Activated CD8-positive, alpha-beta memory T cell treated with anti-CD3 and anti-CD28 coated beads, Interleukin-2, amount 50 U/mL, for 48 hours (primary cell): ENCODE measurements around the gene KICS2.
"Not testable (repeated sequence)": the region's sequence is repeated elsewhere in the genome, so short reads cannot be mapped to it uniquely, and the experiment has no call there.

Experiments
- DNase-seq: peaks from one replicate; pipeline ENCODE4 v3.0.0-alpha.2; 2020

The KICS2 gene

DNA sequence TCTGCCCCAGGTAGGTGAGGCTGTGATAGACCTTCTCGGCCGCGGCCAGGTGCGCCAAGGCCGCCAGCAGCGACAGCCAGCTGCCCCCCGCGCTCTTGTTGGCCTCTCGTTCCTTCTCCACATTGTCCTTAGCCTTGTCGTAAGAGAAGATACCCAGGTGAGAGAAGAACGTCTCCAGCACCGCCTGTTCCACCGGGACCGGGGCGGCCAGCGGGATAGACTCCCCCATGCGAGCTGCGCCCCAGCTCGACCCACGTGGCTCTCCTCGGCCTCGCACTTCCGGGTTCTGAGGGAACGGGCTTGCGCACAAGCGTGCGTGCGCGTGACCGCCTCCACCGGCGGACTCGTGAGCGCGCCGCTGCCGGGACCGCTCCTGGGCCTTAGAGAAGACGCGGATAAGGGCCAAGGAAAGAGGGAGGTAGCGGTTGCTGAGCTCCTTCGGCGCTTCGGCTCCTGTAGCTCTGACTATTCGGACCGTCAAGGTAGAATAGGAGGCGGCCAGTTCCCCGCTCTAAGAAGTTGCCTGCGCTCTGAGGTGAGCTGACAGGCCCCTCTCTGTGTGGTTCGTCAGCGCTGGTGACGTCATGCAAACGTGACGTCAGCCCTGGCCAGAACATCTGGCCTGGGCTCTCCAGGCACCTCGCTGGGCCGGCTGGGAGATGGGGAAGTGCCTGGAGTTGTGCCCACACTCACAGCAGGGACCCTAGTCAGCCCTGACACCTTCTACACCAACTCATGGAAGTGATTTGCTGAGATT lies at the start of gene KICS2:
Gene KICS2 (minus strand): TSS at position 288 of the 757 bp plus-strand sequence. CDS start 59 bp downstream, at position 229.
- peak; percentile 93 for DNase-seq

DNA sequence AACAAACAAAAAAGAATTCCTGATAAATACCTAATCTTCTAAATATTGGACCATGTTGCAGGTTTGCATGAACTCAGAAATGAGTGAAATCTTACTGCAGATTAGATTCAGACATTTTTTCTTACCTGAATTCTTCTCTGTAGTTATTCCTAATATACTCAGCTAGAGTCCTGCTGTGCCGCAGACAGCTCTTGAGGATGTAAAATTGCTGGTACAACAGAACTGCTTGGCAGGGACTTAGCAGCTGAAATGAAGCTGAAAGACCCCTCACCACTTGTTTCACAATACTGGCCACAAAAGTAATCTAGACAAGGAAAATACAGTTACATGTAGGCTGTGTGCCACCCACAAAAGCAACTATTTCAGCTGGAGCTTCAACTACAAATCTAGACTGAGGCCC lies 48.3 kb upstream of the KICS2 start:
- DNase-seq, result no peak

DNA sequence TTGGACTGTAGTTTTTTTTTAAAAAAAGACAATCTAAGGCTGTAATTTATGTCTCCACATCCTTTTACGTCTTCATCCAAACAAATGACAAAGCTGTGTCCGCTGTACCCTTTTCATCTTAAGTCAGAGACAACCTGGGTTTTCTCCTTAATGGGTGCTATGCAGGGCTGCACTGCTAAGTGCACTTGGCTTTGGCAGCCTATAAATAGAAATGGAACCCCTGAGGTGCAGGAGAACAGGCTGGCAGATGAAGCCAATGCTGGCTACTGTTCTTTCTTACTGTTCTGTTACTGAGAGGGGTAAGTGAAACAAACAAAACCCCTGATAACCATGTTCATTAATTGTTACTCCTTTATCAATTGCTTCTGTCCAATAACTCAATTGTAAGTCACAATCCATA lies 47.1 kb upstream of the KICS2 start:
- DNase-seq, result no peak

DNA sequence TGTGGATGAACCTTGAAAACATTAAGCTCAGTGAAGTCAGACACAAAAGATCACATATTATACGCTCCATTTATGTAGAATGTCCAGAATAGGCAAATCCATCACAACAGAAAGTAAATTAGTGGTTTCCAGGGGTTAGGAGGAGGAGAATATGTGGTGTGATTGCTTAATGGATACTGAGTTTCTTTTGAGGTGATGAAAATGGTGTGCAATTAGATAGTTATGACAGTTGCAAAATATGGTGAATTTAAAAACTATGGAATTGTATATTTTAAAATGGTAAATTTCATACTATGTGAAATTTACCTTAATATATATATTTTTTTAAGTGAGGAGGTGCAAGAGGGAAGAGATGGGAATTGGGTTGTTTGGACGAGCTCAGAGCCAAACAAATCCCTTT lies 46.3 kb upstream of the KICS2 start:
- no peak for DNase-seq

DNA sequence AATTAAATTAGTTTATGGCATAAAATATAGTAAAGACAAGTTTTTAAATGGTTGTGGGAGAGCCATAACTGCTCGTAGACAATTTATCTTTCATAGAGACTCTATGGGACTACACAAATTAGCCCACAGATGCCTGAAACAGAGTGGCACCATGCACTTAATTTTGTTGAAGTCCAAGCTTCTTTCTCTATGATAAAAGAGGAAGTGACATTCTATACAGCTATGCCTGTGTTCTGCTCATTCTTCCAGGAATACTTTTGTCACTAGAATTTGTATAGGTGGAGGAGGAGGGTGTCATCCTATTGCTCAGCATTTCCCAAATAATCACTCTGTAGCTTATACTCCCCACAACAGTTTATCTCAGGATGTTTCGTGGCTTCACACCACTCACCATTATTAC lies 43.7 kb upstream of the KICS2 start:
- no peak for DNase-seq

DNA sequence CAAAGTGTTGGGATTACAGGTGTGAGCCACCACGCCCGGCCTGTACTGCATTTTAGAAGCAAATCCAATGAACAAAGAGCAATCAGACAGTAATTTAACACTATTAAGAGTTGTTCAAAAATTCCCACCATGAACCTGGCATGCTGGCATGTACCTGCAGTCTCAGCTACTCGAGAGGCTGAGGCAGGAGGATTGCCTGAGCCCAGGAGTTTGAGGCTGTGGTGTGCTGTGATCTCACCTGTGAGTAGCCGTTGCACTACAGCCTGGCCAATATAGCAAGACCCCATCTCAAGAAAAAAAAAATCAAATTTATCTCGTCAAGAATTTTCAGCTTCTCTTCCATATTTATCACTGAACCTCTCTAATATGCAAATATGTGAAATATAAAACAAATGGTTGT lies 39.7 kb upstream of the KICS2 start:
- no peak for DNase-seq

DNA sequence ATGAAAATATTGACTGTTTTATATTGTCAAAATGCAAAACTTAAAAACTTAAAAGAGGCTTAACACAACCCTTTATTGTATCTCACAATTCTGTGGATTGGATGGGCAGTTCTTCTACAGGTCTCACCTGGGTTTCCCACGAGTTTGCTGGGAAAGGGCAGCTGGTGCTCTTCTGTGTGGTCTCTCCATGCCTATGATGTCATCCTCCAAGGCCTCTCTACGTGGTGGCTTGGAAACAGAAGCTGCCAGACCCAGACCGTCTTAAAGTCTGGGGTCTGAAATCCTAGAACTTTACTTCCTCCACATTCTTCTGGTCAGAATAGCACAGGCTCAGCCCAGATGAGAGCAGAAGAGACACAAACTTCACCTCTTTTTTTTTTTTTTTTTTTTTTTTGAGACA lies 36.5 kb upstream of the KICS2 start:
- DNase-seq, result no peak

DNA sequence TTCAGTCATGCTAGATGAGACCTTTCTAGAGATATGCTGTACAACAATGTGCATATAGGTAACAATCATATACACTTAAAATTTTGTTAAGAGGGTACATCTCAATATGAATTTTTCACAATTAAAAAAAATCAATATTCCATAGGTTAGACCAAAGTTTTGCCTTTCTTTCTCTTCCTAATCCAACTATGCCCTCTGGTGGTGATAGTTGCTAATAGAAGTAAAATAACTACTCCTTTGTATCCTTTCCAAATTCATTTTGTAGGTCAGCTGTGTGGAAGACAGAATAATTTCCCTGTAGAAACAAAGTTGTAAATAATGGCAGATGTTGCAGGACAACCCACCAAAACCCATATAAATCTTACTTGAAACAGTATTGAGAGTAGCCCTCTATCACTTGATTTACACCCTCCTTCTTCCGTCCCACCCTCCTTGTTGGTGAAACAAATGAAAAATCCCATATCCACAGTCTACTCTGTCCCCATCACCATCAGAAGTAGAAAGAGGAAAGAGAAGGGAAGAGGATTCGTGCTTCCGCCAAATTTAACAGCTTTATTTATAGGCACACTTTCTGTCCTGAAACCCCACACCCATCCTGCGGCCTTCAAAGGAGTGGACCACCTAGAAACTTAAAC lies 34.2 kb upstream of the KICS2 start:
- DNase-seq, result no peak

DNA sequence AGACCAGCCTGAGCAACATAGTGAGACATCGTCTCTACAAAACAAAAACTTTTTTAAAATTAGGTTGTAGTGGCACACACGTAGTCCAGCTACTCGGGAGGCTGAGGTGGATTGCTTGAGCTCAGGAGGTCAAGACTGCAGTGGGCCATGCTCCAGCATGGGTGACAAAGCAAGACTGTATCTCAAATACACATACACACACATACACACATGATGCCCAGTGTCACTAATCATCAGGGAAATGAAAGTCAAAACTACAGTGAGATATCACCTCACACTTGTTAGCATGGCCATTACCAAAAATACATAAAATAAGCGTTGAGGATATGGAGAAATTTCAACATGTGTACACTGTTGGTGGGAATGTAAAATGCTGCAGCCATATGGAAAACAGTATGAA lies 33.2 kb upstream of the KICS2 start:
- no peak for DNase-seq

DNA sequence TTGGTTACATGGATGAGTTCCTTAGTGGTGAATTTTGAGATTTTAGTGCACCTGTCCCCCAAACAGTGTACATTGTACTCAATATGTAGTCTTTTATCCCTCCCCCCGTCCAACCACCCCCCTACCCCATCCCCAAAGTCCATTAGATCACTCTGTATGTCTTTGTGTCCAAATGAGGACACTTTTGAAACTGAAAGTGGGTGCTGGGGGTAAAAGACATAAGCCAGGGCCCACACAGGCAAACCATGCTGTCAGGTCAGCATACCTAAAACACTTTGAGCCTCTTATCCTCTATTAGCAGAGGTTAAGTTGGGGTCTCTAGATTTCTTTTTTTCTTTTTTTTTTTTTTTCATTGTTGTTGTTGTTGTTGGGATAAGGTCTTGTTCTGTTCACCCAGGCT lies 31.3 kb upstream of the KICS2 start:
- DNase-seq, result no peak

DNA sequence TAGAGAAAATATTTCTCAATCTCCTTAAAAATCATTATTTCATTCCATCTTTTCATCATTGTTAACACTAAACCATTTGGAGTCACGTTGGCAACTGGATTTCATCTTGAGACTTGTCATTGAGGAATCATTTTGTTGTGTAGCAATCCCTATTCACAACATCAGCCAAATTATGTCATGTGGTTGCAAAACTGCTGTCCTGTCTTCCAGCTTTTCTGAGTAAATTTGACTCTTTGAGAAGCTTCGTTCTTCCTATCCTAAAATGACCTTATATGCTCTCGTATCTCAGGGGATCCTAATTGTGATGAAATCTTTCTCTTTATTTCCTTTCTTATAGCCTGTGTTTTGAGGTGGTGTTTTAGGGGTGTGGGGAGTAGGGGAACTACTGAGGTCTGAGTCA lies 30.6 kb upstream of the KICS2 start:
- no peak for DNase-seq

DNA sequence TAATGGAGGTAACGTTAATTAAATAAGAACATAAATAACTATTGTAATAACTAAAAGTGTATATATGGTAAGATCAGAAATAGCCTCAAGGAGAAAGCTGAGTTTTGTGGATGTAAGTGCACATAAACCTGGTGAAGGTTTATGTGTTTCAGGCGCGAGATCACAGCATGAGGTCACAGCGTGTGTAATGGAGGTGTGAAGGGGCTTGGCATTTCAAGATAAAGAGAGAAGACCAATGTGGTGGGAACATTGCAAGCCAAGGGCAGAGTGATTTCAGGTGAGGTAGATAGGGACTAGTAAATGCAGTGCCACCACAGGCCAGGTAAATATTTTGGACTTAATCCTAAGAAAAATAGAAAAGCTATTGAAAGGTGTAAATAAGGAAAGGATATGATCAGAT lies 21.7 kb upstream of the KICS2 start:
- no peak for DNase-seq

DNA sequence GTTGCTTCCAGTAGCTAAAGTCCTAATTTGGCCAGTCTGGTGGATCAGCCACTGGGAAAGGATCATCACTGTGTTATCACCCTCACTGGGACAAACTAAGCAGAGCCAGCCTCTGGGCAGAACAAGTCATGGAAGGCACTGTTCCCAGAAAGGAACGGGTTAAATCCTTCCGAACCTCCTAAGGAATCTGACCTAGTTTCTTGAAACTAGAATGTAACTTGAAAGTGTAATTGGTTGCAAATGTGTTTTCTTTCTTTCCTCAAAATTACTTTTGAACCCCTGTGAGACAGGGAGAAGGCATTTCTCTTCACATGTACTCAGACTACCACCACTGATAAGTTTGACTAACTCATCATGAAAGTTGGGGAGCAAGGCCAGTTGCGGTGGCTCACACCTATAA lies 18.7 kb upstream of the KICS2 start:
- DNase-seq, result no peak

DNA sequence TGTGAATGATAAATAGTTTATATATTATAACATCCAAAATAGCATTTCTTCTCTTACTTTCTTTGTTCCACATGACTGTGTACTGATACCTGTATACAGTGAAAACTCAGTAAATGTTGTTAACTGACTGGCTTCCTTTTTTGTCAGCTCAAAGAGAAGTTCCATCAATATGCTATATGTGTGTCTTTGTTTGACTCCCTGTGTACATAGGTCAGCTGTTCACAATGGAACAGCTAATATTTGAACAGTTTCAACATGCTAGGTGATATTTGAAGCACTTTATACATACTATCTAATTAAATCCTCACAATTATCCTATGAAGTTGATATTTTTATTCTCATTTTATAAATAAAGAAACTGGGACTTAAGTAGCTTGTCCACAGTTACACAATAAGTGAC lies 15.3 kb upstream of the KICS2 start:
- DNase-seq, result no peak

DNA sequence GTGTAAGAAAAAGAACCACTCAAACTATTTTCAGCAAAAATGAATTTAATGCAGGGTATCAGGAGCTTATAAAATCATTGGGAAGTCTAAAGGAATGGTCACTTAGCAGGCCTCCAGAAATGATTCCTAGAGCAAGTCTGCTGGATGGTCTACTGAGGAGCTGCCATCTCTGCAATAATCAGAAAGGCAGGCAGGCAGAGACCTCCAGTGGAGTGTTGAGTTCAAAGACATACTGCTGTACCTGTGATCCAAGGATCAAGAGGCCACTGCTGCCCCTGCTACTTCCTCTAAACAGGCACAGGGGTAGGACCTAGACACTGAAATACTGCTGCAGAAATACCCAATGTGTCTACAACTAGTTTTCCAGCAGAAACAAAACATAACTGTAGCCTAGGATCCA lies 14.5 kb upstream of the KICS2 start:
- no peak for DNase-seq

DNA sequence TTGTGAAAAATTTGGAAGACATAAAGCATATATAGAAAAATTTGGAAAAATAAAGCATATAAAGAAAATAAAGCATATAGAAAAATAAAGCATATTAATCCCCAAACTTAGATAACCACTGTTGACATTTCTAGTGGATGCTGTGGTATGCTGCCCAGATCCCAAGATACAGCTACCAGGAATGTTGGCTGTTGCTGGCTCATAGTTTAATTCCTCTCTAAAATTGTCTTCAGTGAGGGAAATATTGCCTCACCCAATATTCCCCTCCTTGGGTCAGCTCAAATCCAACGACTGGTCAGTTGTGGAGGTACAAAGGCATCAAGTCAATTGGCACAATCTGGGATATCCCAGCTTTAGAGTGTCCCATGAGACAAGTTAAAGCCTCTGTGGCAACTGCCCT lies 10.1 kb upstream of the KICS2 start:
- no peak for DNase-seq

DNA sequence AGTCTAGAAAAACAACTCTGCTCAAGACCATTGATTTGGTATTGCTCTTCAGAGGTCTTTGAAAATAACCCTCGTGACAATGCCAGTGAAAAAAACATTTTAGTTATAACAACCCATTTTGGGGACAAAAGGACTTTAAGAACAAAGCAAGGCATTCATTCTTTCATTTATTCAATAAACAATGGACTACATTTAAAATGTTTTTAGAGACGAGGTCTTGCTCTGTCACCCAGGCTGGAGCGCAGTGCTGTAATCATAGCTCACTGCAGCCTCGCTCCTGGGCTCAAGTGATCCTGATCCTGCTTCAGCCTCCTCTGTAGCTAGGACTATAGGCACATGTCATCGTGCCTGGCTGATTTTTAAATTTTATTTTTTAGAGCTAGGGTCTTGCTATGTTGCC lies 7.7 kb upstream of the KICS2 start:
- no peak for DNase-seq

DNA sequence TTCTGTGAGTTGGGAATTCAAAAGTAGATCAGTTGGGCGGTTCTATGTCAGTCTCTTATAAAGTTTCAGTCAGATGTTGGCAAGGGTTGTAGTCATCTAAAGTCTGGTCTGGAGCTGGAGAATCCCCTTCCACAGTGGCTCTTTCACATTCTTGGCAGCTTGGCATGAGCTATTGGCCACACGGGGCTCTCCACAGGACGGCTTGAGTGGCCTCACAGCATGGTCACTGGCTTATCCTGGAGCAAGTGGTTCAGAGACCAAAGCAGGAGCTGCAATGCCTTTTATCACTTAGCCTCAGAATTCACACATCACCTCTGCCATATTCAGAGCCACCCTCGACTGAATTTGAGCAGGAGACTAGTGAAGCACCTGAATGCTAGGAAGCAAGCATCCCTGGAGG lies 7.1 kb upstream of the KICS2 start:
- no peak for DNase-seq

DNA sequence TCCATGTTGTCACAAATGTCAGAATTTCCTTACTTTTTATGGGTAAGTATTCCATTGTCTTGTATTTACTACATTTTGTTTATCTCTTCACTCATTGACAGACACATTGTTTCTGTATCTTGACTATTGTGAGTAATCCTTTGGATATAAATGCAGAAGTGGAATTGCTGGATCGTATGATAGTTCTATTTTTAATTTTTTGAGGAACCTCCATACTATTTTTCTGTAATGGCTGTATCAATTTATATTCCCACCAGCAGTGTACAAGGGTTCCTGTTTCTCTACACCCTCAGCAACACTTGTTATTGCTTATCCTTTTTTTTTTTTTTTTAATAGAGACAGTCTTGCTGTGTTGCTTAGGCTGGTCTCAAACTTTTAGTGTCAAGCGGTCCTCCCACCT lies 3.5 kb upstream of the KICS2 start:
- no peak for DNase-seq

DNA sequence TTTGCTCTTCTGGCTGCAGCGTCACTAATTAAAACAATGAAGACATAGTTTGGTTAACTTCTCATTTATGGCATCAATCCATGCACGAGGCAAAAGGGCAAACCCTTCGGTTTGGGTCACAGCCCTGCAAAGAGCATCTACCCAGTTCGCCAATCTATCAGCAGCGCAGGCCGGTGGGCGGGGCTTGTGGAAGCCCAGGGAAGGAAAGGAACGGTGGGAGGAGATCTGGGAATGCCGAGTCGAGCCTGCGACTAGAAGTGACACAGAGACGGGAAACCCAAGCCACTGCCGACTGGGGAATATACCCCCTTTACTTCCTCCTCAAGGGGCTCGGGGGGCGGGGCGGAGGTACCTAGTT lies 466 bp downstream of the KICS2 start:
- peak; percentile 75 for DNase-seq

DNA sequence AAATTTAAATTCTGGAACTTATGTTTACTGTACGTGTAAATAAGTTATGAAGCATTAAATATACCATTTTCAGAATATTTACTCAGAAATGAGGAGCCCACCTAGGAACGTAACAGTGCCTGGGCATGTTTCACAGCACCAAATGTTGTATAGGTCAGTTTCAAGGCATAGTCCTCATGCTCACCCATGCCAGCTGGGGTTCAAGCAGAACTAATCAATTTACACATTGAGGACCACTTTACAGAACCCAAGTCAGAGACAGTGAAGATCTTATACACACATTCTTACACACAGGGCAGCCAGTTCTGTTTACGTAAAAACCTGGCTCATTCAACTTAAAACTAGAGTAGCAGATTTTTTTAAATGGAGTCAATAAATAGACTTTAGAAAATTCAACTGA lies 2.0 kb downstream of the KICS2 start:
- no peak for DNase-seq

DNA sequence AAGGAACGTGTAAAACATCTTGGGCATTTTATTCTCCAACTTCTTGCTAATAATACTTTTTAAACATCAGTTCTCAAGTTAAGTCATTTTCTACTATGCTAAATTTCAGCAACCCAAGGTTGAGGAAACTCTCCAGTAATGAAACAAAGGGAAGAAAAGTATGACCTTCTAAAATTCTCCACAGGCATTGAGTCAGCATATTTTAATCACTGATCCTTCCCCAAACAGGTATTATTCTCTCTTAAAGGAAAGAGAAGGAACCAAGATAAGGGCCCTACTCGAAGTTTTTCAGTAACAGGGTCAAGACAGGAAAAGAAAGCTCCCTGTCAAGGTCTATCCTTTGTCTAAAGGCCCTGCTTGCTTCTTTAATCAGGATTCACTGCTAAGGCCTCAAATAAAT lies 3.0 kb downstream of the KICS2 start:
- no peak for DNase-seq

DNA sequence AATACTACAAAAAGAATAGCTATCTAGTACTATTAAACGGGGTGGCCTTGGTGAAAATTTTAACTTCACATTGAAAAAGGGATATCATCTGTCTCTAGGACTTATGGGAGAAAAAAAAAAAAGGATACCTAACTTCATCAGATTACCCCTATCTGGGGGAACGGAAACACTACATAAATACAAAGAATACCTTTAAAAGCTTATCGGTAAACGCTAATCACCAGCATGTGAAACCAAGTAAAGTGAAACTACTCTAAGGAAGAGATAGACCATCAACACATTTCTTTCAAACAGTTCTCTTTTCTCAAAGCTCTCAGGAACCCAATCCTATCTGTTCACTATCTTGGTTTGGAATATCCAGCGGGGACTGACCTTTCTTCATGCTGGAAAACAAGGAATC lies 3.5 kb downstream of the KICS2 start:
- no peak for DNase-seq

DNA sequence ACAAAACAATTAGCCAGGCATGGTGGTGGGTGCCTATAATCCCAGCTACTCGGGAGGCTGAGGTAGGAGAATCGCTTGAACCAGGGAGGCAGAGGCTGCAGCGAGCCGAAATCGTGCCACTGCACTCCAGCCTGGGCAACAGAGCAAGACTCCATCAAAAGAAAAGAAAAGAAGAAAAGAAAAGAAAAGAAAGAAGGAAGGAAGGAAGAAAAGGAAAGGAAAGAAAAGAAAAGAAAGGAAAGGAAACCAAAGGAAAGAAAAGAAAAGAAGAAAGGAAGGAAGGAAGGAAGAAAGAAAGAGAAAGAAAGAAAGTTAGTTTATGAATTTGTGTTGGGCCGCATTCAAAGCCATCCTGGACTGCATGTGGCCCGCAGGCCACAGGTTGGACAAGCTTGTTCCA lies 4.5 kb downstream of the KICS2 start:
- DNase-seq, result not testable (repeated sequence)

DNA sequence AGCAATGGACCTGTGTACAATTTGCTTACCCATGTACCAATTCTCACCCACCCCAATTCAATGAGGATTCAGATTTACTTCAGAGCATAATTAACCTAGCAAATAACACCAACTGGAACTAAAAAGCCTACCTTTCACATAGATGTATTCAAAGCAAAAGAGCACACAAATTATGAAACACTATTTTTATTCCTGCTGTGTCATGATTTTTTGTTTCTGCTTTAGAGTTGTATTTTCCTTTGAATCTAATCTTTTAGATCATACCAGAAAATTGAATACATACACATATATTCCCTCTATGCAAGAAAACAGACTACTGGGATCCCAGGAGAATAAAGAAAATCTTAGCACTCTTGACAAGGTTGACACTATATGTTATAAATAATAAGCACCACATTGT lies 5.9 kb downstream of the KICS2 start:
- DNase-seq, result no peak
